Measurements from ENCODE around the gene ZNF800.

DNA sequence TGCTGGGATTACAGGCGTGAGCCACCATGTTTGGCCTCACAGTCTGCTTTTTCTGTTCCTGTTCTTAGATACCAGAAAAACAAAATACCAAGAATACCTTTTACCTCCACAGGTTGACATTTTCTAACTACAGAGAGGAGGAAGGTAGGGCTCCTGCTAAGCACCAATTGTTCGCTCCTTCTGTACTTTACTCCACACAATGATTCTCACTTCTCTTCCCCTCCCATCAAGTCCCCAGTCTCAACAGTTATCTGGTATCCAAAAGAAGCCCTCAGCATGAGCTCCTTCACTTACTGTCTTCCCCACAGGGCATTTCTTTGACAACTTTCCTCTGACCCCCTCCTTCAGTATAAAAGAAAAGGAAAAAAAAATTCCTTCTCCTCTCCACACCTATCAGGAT lies 47.7 kb upstream of the ZNF800 start:
- no peak for TF ChIP-seq POLR2A (IDR thresholded peaks at IDR 0.05)
- TF ChIP-seq, protein P1, sequence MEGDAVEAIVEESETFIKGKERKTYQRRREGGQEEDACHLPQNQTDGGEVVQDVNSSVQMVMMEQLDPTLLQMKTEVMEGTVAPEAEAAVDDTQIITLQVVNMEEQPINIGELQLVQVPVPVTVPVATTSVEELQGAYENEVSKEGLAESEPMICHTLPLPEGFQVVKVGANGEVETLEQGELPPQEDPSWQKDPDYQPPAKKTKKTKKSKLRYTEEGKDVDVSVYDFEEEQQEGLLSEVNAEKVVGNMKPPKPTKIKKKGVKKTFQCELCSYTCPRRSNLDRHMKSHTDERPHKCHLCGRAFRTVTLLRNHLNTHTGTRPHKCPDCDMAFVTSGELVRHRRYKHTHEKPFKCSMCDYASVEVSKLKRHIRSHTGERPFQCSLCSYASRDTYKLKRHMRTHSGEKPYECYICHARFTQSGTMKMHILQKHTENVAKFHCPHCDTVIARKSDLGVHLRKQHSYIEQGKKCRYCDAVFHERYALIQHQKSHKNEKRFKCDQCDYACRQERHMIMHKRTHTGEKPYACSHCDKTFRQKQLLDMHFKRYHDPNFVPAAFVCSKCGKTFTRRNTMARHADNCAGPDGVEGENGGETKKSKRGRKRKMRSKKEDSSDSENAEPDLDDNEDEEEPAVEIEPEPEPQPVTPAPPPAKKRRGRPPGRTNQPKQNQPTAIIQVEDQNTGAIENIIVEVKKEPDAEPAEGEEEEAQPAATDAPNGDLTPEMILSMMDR (IDR thresholded peaks at IDR 0.05 in 8 of 11, conservative IDR thresholded peaks at IDR 0.05 in 3 of 11): no peak

Measured in spleen (tissue), 7 donors.